Hepatocyte (in vitro differentiated cells): Measurements from ENCODE around the gene NT5C1B. TPM values are rescaled to one million over a fixed set of nuclear protein-coding genes. Genes with fewer than 3 reads are reported as not detected.

Experiments used
- DNase-seq: peaks from one replicate; pipeline ENCODE4 v3.0.0-alpha.2; 2016; ENCODE audit warnings: low spot score
- H2AFZ ChIP-seq: fragments of 200-600 bp; sonication (generic); 2 replicates; pipeline ENCODE4 v1.6.0; 2016; ENCODE audit warnings: antibody characterized with exemption, mild to moderate bottlenecking
- H3K27ac ChIP-seq: fragments of 200-600 bp; sonication (generic); 2 replicates; pipeline ENCODE4 v1.5.1; 2016; ENCODE audit warnings: mild to moderate bottlenecking
- H3K27me3 ChIP-seq: fragments of 200-600 bp; sonication (generic); 2 replicates; pipeline ENCODE4 v1.6.1; 2016
- H3K36me3 ChIP-seq: fragments of 200-600 bp; sonication (generic); replicated peaks from 2 replicates; pipeline ENCODE4 v1.5.1; 2016; ENCODE audit warnings: low read depth; ENCODE audit not compliant: insufficient read depth
- H3K4me1 ChIP-seq: fragments of 200-600 bp; sonication (generic); 2 replicates; pipeline ENCODE4 v1.5.1; 2016; ENCODE audit warnings: mild to moderate bottlenecking, moderate library complexity; ENCODE audit not compliant: insufficient read depth
- H3K4me2 ChIP-seq: fragments of 200-600 bp; sonication (generic); 2 replicates; pipeline ENCODE4 v1.6.0; 2016
- H3K4me3 ChIP-seq: fragments of 200-600 bp; sonication (generic); 2 replicates; pipeline ENCODE4 v1.5.1; 2016; ENCODE audit warnings: mild to moderate bottlenecking
- H3K79me2 ChIP-seq: fragments of 200-600 bp; sonication (generic); 2 replicates; pipeline ENCODE4 v1.6.0; 2017; ENCODE audit warnings: mild to moderate bottlenecking
- H3K9me2 ChIP-seq: fragments of 200-600 bp; sonication (generic); replicated peaks from 2 replicates; pipeline ENCODE4 v1.6.0; 2017; ENCODE audit warnings: mild to moderate bottlenecking; ENCODE audit not compliant: insufficient read depth
- H3K9me3 ChIP-seq: fragments of 200-600 bp; sonication (generic); 2 replicates; pipeline ENCODE4 v1.5.1; 2016; ENCODE audit warnings: low read depth, mild to moderate bottlenecking
- H4K20me1 ChIP-seq: fragments of 200-600 bp; sonication (generic); 2 replicates; pipeline ENCODE4 v1.6.0; 2016; ENCODE audit warnings: mild to moderate bottlenecking; ENCODE audit not compliant: insufficient read depth, poor library complexity, severe bottlenecking
- EZH2 ChIP-seq: fragments of 200-600 bp; sonication (generic); IDR thresholded peaks from 2 replicates; pipeline ENCODE4 v1.6.1; 2016; ENCODE audit warnings: antibody characterized with exemption, mild to moderate bottlenecking, borderline replicate concordance
- EZH2phosphoT487 ChIP-seq: fragments of 200-600 bp; sonication (generic); IDR thresholded peaks from one replicate; pipeline ENCODE4 v1.6.1; 2018; ENCODE audit warnings: antibody characterized with exemption, mild to moderate bottlenecking, low read depth, moderate library complexity; ENCODE audit not compliant: unreplicated experiment, severe bottlenecking
- WGBS: methylation state at CpG from one replicate; pipeline ENCODE4 v1.1.6; 2016; ENCODE audit warnings: low lambda C conversion rate; ENCODE audit errors: missing lambda C conversion rate; 5-methylcytosine and 5-hydroxymethylcytosine counted together
- polyA plus RNA-seq: library from polyadenylated mRNA; unstranded; fragments of >200 nt; fragmentation: Nextera tagmentation; extraction: Ambion mirVana; gene quantifications from 2 replicates; pipeline ENCODE4 v1.2.1, GENCODE V29; 2016
- total RNA-seq: library from RNA; depleted of rRNA; stranded (reverse); fragments of >200 nt; gene quantifications from 2 replicates; pipeline ENCODE4 v1.2.3, GENCODE V29; 2014
- TF ChIP-seq, protein P1 (sequence below): fragments of 200-600 bp; sonication (generic); IDR thresholded peaks from 2 replicates; pipeline ENCODE4 v1.5.1; 2016; ENCODE audit warnings: antibody characterized with exemption, mild to moderate bottlenecking; ENCODE audit not compliant: poor library complexity

The NT5C1B gene
- total and polyA plus RNA-seq, 2 experiments from 2014 or later: 0.22 TPM; not detected in 1

- H3K27me3 ChIP-seq: no peaks in the 10 kb centered on the region
- no peak overlapping the region for H3K4me2 ChIP-seq
- no peaks in the 10 kb centered on the region for H3K9me3 ChIP-seq
- TF ChIP-seq EZH2: no peak
- TF ChIP-seq, protein P1, sequence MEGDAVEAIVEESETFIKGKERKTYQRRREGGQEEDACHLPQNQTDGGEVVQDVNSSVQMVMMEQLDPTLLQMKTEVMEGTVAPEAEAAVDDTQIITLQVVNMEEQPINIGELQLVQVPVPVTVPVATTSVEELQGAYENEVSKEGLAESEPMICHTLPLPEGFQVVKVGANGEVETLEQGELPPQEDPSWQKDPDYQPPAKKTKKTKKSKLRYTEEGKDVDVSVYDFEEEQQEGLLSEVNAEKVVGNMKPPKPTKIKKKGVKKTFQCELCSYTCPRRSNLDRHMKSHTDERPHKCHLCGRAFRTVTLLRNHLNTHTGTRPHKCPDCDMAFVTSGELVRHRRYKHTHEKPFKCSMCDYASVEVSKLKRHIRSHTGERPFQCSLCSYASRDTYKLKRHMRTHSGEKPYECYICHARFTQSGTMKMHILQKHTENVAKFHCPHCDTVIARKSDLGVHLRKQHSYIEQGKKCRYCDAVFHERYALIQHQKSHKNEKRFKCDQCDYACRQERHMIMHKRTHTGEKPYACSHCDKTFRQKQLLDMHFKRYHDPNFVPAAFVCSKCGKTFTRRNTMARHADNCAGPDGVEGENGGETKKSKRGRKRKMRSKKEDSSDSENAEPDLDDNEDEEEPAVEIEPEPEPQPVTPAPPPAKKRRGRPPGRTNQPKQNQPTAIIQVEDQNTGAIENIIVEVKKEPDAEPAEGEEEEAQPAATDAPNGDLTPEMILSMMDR: no peak
- H3K27ac ChIP-seq: peak overlapping the region; percentile 35
- H3K9me2 ChIP-seq: no peaks in the 10 kb centered on the region
- 91% methylated on average over 3 of the region's 3 CpGs for WGBS
- H3K4me1 ChIP-seq: peaks cover 4% of the 10 kb centered on the region
- no peaks in the 10 kb centered on the region for H4K20me1 ChIP-seq
- no peak overlapping the region for H2AFZ ChIP-seq
- H3K79me2 ChIP-seq: peaks cover 32% of the 10 kb centered on the region
- no peaks in the 10 kb centered on the region for H3K36me3 ChIP-seq
- H3K4me3 ChIP-seq: no peak overlapping the region
- DNase-seq: no peak
These were observed 36.9 kb downstream of the NT5C1B start for GRCh38 chr2:18552351-18553077.

DNA sequence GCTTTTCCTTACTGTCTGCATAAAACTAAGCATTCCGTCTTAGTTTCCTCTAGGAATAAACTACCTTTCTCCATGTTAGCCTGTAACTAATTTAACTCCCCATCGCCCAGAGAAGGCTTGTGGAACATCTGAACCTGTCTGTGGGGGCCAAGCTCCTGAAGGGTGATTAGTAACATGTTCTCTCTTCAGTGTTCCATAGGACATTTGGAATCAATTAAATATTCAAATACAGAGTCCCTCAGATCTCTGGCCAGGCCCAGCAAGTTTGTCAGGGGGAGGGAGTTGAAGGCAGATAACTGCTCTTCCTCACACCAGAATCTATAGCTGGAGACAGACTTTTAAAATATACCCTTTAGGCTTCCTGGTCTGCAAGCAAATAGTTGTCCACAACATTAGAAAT, 37.7 kb downstream of the NT5C1B start:
- no peak for DNase-seq
- Histone ChIP-seq H3K4me3 (no peak overlapping the region), H3K9me2 (no peaks in the 10 kb centered on the region), H3K36me3 (no peaks in the 10 kb centered on the region), H3K9me3 (no peaks in the 10 kb centered on the region), H3K4me1 (peaks cover 4% of the 10 kb centered on the region), H3K79me2 (peaks cover 25% of the 10 kb centered on the region), H3K27ac (peak overlapping the region; percentile 35), H3K27me3 (no peaks in the 10 kb centered on the region), H4K20me1 (no peaks in the 10 kb centered on the region), H3K4me2 (peak overlapping the region; percentile 8), H2AFZ (no peak overlapping the region)
- no peak for TF ChIP-seq EZH2phosphoT487
- TF ChIP-seq EZH2: no peak
- TF ChIP-seq, protein P1: no peak
- 48% methylated on average over 2 of the region's 2 CpGs for WGBS

GRCh38 chr2:18551169-18551568, 38.2 kb downstream of the NT5C1B start:
- H3K36me3 ChIP-seq: no peaks in the 10 kb centered on the region
- H3K4me1 ChIP-seq: peaks cover 6% of the 10 kb centered on the region
- H4K20me1 ChIP-seq: no peaks in the 10 kb centered on the region
- no peak overlapping the region for H3K4me3 ChIP-seq
- H3K9me3 ChIP-seq: no peaks in the 10 kb centered on the region
- no peak overlapping the region for H3K27ac ChIP-seq
- TF ChIP-seq, protein P1: no peak
- no peak for TF ChIP-seq EZH2phosphoT487
- TF ChIP-seq EZH2: no peak
- WGBS: 59% methylated on average over 1 of the region's 1 CpG
- no peak overlapping the region for H3K4me2 ChIP-seq
- no peak overlapping the region for H2AFZ ChIP-seq
- H3K27me3 ChIP-seq: no peaks in the 10 kb centered on the region
- peaks cover 20% of the 10 kb centered on the region for H3K79me2 ChIP-seq
- H3K9me2 ChIP-seq: no peaks in the 10 kb centered on the region
- DNase-seq: no peak
